ENCODE data around the gene KIAA1755.

GRCh38 chr20:38191654-38192053 is 68.9 kb downstream of the KIAA1755 start:
- no peak for TF ChIP-seq CTCF (IDR thresholded peaks at IDR 0.05 in 2 of 3, conservative IDR thresholded peaks at IDR 0.05 in 1 of 3; ENCODE audit: control insufficient read depth in 2 of 3, extremely low read depth in 1 of 3, insufficient read depth in 1 of 3, low read depth in 3 of 3, low read length in 3 of 3)
- no peak for TF ChIP-seq POLR2A (IDR thresholded peaks at IDR 0.05; ENCODE audit: low read depth, low read length)
- no peak for TF ChIP-seq EZH2 (IDR thresholded peaks at IDR 0.05; ENCODE audit: borderline replicate concordance, control insufficient read depth, low read depth, low read length)
- TF ChIP-seq SPI1 (IDR thresholded peaks at IDR 0.05; ENCODE audit: borderline replicate concordance, insufficient read depth, low read depth, low read length) = no peak
- no peak for TF ChIP-seq RFX5 (IDR thresholded peaks at IDR 0.05; ENCODE audit: low read depth, low read length)
- no peak for TF ChIP-seq ZNF24 (IDR thresholded peaks at IDR 0.05)

Data from GM12878 (cell line).